AG09319 (cell line): Measurements from ENCODE around the gene PAM.

Experiments used
- DNase-seq: peaks from one replicate; pipeline ENCODE4 v3.0.0-alpha.2; 2010; ENCODE audit warnings: low read depth; ENCODE audit errors: extremely low read depth
- TF ChIP-seq, protein P1 (sequence below): IDR thresholded peaks from 2 replicates; pipeline ENCODE4 v1.5.1; 2011; ENCODE audit warnings: low read depth, mild to moderate bottlenecking, inconsistent platforms, low read length, moderate library complexity

Gene PAM

DNA sequence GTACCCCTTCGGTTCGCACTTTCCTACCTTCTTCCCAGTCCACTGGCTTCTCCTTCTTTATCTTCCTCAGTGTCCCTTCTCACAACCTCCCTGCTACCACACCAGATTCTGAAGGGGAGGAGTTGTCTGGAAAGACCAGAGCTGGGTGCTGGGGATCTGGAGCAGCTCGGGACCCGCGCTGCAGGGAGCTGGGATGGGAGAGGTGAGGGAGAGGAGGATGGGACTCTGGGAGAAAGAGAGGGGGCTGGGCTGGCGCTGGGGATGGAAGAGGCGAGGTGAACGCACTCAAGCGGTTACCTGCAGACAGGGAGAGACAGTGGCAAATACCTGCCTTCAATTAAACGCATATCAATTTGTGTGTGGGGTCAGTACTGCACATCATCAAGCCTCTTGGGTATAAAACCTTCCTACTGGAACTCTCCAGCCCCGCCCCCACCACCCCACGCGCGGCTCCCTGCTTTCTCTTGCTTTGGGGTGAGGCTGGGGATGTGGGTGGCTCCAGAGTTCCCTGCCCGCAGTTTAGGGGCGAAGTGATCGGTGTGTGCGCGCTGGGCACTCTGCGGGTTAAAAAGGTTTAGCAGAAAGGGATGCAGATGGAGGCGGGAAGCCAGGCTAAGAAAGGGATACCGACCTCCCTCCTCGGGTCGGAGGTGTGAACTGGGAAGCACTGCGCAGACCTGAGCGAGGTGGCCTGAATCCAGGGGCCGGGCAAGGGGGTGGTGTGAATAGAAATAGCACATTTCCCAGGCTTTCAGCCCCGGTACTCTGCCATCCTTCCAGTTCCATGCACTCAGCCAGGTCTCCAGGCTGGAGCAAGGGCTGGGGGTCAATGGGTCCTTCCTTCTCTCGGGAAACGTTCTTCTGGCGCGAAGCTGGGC is 977 bp upstream of the PAM start:
- TF ChIP-seq, protein P1, sequence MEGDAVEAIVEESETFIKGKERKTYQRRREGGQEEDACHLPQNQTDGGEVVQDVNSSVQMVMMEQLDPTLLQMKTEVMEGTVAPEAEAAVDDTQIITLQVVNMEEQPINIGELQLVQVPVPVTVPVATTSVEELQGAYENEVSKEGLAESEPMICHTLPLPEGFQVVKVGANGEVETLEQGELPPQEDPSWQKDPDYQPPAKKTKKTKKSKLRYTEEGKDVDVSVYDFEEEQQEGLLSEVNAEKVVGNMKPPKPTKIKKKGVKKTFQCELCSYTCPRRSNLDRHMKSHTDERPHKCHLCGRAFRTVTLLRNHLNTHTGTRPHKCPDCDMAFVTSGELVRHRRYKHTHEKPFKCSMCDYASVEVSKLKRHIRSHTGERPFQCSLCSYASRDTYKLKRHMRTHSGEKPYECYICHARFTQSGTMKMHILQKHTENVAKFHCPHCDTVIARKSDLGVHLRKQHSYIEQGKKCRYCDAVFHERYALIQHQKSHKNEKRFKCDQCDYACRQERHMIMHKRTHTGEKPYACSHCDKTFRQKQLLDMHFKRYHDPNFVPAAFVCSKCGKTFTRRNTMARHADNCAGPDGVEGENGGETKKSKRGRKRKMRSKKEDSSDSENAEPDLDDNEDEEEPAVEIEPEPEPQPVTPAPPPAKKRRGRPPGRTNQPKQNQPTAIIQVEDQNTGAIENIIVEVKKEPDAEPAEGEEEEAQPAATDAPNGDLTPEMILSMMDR: no peak
- no peak for DNase-seq

DNA sequence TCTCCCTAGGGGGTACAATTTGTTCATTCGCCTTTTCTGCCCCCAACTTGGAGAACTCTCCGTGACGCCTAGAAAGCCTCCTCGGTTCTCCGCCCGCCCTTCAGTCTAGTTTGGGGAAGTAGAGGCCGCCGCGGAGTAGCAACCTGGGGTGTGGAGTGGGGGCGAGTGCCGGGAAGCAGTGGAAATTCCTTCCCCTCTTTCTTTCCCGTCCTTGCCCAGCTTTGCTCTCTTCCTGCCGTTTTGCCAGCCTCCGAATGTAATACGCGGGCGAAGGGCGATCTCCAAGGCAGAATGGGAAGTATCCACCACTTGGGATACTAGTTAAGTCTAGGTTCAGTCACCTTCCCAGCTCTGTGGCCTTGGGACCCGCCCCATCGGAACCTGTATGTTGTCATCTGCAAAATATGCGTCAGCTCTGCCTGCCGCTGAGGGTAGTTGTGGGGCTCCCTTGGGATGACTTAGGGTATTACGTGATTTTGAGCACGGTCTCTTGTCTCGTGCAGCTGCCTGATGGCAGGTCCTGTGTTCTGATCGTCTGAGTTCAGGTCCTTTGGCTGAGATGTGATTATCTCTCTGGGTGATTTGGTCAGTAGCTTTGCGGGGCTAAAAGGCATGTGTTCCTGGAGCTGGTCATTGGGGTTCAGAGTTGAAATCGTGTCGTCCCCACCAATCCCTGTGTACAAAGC is 724 bp downstream of the PAM start:
- TF ChIP-seq, protein P1: no peak
- no peak for DNase-seq

DNA sequence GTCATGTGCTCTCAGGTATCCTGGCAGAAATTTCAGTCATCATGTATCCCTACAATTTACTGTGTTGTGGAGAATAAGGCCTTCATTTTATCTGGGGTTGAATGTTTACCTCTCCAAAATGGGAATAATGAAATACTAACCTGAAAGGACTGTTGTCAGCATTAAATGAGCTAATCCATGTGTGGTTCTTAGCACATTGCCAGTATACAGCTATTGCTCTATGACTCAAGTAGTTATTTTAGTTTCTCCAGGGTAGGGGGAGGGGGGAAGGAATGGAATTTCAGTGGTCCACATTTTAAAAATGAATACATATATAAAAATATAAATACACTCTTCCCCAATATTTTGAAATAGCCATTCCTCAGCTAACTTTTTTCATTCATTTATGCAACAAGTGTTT is 3.5 kb downstream of the PAM start:
- DNase-seq: no peak
- TF ChIP-seq, protein P1: no peak

DNA sequence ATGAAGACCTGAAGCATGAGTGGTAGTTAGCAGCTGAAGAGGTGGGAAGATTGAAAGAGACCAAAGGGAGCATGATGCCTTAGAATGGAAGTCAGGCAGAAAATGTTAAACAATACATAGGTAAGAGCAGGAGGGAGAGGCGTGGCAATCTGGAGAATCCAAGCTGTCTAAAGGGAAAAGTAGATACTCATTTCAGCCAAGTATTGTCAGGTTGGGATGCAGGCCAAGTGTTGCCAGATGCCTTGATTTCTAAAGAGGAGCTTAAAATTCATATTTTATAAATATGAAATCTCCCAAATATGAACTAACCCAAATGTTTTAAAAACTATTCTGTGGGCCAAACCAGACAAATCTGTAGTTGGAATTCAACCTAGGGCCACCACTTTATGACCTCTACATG is 4.2 kb downstream of the PAM start:
- TF ChIP-seq, protein P1: no peak
- no peak for DNase-seq

DNA sequence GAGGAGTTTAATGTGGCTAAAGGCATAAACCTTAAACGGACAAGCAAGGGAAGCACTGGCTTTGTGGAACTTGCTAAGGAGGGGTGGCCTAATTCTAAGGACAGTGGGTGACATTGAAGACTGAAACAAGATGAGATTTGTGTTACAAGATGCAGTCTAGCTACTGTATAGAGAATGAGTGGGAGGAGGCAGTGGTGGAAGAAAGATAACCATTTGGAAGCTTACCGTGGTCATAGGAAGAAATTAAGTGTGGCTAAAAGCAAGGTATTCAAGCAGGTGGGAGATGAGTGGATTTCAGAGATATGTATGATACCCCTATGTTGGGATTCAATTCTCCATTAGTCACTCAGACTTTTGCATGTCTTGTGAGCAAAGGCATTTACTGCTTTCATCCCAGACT is 4.6 kb downstream of the PAM start:
- no peak for DNase-seq
- TF ChIP-seq, protein P1: no peak

DNA sequence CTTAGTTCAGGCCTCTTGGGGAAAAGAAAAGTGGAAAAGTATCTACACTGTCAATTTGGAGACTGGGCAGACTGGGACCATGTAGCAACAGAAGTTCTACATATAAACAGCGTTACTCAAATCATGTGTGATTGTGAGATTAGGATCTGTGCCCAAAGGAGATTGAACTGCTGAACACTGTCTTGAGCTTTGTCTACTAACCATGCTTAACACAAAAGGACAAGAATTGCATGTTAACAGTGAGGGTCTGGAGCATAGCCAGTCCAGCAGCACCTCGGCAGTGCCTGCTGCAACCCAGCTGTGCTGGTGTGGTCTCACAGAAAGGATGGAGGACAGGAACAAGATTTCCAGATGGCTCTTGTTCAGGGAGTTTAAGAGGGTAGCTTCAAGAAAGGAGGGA is 5.7 kb downstream of the PAM start:
- TF ChIP-seq, protein P1: no peak
- peak; percentile 67 for DNase-seq

DNA sequence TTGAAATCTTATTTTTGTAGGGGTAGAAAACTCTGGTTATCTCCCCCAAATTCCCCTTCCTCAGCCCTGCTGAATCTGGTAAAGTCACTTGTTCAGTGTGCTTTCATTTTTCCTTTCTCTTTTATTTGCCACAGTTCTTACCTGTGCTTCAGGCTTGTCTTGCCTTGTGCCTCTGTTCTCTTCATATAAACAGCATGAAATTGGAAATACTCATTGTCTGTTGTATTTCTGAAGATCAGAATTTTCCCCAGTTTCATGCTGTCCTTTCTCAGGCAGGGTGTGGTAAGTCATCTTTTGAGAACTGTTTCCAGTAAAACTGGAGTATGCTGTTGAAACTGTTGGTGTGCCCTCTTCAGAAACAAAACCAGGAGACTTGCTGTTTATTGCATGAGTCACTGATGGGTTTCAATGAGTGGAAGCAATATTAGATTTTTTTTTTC is 7.0 kb downstream of the PAM start:
- no peak for DNase-seq
- TF ChIP-seq, protein P1: no peak
